Hypothalamus (tissue), 51 donors: ENCODE measurements around the gene AGER.
A peak's percentile ranks its signal among the peaks of the same experiment; 100 is the strongest.
"Not testable (repeated sequence)": the region's sequence is repeated elsewhere in the genome, so short reads cannot be mapped to it uniquely, and the experiment has no call there.

Experiments
- DNase-seq, 51 donors: peaks; one replicate each; lab custom pipeline; 2025; lab: John Stamatoyannopoulos, UW

AGER gene

GRCh38 chr6:32187725-32188380, 3.8 kb upstream of the AGER start:
- DNase-seq: not testable (repeated sequence)

- DNase-seq: no peak
Measured at GRCh38 chr6:32187009-32187709, 3.1 kb upstream of the AGER start.

DNA sequence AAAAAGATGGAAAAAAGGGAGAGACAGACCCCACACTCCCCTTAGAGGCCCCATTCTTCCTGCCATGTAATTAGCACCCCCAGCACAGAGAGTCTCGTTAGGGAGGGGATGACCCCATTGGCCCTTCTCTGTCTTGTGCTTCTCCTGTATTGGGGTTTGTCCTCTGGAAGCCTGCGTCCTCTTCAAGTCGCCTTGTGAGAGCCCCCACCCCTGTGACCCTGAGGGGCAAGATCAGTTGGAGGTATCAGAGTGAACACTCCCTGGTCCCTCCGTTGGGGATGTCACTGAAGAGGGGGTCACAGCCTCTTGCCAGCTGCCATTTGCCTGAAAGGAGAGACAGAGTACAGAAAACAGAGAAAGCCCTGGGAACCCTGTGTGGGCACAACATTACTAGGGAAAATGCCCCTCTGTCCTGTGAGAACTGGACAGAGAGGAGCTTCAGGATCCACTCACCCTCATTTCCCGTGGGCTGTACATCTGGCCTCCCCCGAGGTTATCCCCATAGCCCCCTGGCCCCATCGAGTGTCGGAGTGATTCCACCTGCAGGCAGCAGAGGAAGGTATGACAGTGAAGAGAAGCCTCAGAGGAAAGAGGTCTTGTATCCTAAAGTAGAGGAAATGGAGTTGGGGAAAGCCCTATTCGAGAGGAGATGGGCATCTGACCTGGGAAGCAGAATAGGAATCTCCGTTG, 2.2 kb upstream of the AGER start:
- DNase-seq: not testable (repeated sequence)

GRCh38 chr6:32185681-32186131, 1.7 kb upstream of the AGER start:
- DNase-seq: peak in 11 of 51 donors; percentile 11 to 50 (median 24)

GRCh38 chr6:32183483-32184083, 470 bp downstream of the AGER start:
- no peak for DNase-seq

GRCh38 chr6:32183030-32183429, 1.0 kb downstream of the AGER start:
- DNase-seq: no peak

DNA sequence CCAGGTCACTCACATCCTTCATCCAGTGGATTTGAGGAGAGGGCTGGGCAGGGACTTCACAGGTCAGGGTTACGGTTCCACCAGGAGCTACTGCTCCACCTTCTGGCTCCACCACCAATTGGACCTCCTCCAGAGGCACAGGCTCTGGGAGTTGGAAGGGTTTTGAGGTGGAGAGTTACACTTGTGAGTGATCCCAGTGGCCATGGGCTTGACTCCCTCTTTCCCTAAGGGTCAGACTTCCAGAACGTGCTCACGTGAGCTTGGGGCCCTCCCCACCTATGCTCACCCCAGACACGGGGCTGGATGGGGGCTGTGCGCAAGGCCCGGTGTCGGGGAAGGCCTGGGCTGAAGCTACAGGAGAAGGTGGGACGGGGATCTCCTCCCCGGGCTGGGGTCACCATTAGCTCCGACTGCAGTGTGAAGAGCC, 1.5 kb downstream of the AGER start:
- DNase-seq: no peak

- DNase-seq: no peak
Measured at GRCh38 chr6:32181915-32182529, 2.0 kb downstream of the AGER start.

GRCh38 chr6:32181148-32181702, 2.8 kb downstream of the AGER start:
- no peak for DNase-seq

GRCh38 chr6:32179766-32180405, 4.2 kb downstream of the AGER start:
- DNase-seq: no peak

DNA sequence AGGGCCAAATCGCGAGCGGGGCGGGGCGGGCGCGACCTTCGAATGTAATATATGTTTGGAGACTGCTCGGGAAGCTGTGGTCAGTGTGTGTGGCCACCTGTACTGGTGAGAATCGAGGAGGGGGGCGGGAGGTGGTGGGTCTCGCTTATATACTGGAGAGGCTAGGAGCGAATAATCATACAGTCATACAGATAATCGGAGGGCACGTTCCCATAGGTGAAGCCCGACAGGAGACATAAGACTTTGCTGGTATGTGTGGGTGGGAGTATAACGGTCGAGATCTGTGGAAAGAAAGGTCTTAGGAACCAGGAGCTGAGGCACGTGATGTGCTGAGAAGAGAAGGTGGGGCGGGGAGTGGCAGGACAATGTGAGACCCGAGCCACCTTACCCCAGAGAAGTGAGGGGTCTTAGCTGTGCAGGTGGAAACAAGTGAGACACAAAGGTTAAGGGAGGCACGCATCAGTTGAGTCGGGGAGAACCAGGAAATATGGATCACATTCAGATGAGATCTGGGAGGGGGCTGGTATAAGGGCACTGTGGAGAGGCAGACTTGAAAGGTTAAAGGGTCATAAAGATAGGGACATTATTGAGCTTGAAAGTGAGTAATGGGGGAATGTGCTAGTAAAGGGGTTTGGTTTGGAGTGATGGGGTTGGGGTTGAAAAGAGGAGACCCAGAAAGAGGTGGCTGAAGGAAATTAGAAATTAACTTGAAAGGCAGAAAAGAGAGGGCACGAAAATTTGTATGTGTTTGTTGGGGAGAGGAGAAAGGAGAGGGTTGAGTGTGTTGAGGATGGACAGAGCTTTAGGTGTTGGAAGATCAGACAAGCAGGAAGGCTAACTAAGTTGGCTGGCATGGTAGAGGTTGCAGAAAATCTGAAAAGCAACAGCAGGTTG, 5.3 kb downstream of the AGER start:
- DNase-seq: no peak

- DNase-seq: peak in 50 of 51 donors; percentile 47 to 100 (median 95)
Measured at GRCh38 chr6:32177788-32178546, 6.1 kb downstream of the AGER start, which contains the start of gene RNF5. RNF5 (plus strand) TSS chr6:32178405; CDS start chr6:32178512, 107 bp downstream.

DNA sequence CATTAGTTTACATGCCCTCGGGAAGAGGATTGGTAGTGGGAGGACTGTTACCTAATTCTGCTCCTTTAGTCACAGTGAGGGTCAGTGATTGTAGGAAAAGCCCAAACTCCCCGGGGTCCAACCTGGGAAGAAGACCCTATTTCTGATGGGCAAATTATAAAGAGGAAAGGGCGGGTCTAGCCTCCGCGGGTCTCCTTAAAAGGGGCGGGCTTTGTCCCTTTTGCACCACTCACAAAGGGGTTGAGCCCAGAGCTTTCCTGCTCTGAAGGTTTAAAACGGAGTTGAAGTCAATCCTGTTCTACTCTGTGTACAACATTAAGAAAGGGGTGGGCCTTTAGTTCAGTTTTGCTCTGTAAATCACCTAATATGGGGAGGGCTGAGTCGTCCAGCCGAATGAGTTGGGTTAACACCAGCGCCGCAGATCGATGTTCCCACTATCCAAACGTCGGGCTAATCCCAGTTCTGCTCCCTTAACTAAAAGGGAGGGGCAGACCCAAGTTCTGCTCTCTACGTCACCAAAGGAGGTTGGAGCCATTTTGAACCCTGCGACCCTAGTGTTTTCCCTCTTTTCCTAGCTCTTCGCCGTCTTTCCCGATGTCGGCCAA, 6.8 kb downstream of the AGER start:
- peak in 8 of 51 donors; percentile 21 to 59 (median 52) for DNase-seq

DNA sequence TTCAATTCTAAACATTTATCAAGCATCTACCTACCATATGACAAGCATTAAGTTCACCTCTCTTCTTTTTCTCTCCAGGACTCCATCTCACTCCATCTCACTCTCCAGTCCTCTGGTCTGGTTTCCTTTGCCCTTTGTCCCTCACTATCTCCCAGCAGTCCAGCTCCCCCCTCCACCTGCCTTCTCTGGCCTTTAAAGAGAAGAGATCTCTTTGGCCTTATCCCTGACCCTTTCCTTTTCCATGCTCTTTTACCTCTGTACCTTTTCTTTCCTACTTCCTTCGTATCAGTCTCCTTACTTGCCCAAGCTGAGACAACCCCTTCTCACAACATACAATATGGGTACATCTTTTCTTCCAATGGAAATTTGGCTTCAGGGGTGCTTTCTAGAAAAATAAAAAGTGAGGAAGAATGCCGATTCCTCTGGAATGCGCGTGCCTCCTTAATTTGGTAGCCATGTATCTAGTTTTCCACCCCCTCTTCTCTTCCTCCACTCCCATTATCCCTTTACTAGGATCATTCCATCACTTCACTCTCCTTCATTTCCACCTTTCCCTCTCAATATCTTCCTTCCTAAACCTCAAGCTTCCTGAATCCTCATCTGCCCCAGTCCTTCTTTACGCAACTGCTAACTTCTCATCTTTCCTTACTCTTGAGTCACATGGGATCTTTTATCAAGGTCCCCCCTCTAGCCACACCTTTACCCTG, 7.4 kb downstream of the AGER start:
- DNase-seq: no peak

DNA sequence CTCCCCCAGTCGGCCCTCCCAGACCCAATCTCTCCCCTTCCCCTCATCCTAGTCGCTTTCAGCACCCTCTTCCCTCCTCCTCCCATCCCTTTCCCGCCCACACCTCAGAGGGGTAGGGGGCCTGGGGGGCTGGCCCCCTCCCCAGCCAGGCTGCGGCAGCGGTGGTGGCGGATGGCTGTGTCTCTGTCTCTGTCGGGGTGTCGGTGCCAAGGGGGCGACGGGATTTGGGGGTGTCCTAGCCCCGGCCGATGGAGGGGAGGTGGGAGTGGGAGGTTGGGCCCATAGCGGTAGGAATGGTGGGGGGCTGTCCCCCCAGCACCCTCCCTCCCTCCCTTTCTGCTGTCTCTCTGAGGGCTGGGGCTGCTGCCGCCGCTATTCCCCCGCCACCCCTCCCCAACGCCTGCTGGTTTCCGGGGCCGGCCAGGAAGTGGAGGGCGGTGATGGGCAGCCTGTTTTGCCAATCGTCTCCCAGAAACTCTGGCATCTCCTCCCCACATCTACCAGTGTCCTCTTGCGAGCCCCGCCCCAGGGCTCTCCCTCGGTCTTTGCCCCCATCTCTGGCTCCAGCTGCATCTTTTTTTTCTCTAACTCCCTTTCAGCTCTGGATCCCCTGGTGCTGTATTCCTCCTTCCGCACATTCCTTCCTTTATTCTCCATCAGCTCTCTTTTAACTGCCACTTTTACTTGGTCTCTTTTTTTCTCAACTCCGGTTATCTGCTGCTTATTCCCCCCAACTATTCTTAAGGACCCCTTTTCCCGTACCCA, 8.2 kb downstream of the AGER start, which contains the start of gene AGPAT1:
AGPAT1 (minus strand) TSS at position 374 of the 765 bp plus-strand sequence. CDS start 4,588 bp downstream, outside the sequence.
- peak in 50 of 51 donors; percentile 58 to 98 (median 95) for DNase-seq

DNA sequence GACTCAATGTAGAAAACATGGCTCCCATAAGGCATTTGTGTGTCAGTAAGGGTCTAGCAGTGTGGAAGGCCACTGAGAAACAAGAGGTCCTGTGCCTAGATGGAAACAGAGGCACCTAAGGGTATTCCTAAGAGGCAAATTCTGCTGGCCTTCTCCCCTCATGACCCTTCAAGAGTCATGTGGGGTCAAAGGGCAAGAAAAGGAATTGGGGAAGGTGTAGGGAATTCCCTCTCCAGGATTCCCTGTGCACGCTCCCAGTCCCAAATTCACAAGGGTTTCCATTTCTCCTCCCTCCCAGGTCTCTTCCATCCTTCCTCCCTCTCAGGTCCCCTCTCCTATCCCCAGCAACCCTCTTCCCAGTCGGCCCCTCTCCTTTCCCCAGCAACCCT, 8.7 kb downstream of the AGER start:
- DNase-seq: no peak
